Ovary (tissue), 3 donors: ENCODE data around the gene DYNC1LI2.

Source experiments
- CTCF ChIP-seq, 3 donors: fragments of 450-650 bp in 2 of 3; fragments of 200-600 bp in 1 of 3; IDR thresholded peaks; one replicate each; pipeline versions ENCODE4 v1.5.1 to v1.8.0; 2016 to 2022; ENCODE audit warnings: antibody characterized with exemption in 3 of 3, mild to moderate bottlenecking in 1 of 3
- POLR2A ChIP-seq: fragments of 450-650 bp; IDR thresholded peaks from one replicate; pipeline ENCODE4 v1.6.1; 2017; ENCODE audit warnings: antibody characterized with exemption, mild to moderate bottlenecking, moderate library complexity
- donor health status: DM: no; HTN: no; CAD: no.

GRCh38 chr16:66693149-66693548 lies 58.3 kb downstream of the DYNC1LI2 start:
- TF ChIP-seq CTCF (IDR thresholded peaks at IDR 0.05) = no peak
- no peak for TF ChIP-seq POLR2A
